GM06990 (cell line): ENCODE results near the gene ITGAL.

Source experiments
- DNase-seq: peaks from one replicate; pipeline ENCODE4 v3.0.0-alpha.2; 2011; ENCODE audit not compliant: insufficient read length; ENCODE audit errors: extremely low read depth
- H3K27me3 ChIP-seq: replicated peaks from 2 replicates; pipeline ENCODE4 v1.6.0; 2011; ENCODE audit warnings: low read length; ENCODE audit not compliant: control insufficient read depth, insufficient read depth
- H3K36me3 ChIP-seq: 2 replicates; pipeline ENCODE4 v1.5.1; 2011; ENCODE audit warnings: low read length; ENCODE audit not compliant: control insufficient read depth, insufficient read depth
- H3K4me3 ChIP-seq: replicated peaks from 2 replicates; pipeline ENCODE4 v1.5.1; 2011; ENCODE audit warnings: low read depth, mild to moderate bottlenecking, control low read depth, low read length
- TF ChIP-seq, protein P1 (sequence below): IDR thresholded peaks from 2 replicates; pipeline ENCODE4 v1.5.1; 2011; ENCODE audit warnings: low read length, control low read depth, mild to moderate bottlenecking, inconsistent platforms; ENCODE audit not compliant: insufficient read depth, poor library complexity, severe bottlenecking

Gene ITGAL

DNA sequence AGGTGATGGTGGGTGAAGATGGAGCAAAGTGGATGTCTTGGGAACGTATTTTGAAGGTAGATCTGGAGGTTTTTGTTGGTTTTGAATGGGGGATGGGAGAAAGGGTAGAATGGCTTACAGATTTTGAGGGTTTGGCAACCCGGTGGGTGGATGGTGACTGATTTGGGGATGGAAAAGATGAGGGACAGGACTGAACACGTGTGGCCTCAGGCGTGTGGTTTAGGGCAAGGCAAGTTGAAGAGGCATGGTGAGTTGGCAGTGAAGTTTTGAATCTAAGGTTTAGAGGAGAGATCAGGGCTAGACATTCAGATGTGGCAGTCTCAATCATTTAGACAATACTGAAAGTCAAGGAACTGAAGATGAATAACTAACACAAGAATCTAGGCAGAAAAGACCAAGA is 37.7 kb upstream of the ITGAL start:
- TF ChIP-seq, protein P1, sequence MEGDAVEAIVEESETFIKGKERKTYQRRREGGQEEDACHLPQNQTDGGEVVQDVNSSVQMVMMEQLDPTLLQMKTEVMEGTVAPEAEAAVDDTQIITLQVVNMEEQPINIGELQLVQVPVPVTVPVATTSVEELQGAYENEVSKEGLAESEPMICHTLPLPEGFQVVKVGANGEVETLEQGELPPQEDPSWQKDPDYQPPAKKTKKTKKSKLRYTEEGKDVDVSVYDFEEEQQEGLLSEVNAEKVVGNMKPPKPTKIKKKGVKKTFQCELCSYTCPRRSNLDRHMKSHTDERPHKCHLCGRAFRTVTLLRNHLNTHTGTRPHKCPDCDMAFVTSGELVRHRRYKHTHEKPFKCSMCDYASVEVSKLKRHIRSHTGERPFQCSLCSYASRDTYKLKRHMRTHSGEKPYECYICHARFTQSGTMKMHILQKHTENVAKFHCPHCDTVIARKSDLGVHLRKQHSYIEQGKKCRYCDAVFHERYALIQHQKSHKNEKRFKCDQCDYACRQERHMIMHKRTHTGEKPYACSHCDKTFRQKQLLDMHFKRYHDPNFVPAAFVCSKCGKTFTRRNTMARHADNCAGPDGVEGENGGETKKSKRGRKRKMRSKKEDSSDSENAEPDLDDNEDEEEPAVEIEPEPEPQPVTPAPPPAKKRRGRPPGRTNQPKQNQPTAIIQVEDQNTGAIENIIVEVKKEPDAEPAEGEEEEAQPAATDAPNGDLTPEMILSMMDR = no peak

DNA sequence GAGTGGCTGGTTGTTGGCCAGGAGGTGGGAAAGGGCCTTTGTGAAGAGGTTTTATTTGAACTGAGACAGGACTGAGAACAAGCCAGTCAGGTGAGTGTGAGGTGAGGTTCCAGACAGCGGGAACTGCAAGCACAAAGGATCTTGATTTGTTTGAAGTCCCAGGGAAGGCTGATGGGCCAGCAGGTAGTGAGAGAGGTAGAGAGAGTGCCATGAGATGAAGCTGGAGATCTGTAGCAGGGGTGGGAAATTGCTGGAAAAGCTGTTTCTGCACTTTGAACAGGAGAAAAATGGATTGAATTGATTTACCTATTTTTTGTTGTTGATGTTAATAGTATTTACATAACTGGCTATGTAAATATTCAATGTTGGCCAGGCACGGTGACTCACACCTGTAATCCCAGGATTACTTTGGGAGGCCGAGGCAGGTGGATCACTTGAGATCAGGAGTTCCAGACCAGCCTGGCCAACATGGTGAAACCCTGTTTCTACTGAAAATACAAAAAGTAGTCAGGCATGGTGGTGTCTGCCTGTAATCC is 35.0 kb upstream of the ITGAL start:
- H3K36me3 ChIP-seq = no peaks in the 10 kb centered on the region; the same call in 1 of the 2 replicates
- DNase-seq = no peak
- TF ChIP-seq, protein P1 = no peak
- H3K27me3 ChIP-seq = no peaks in the 10 kb centered on the region
- no peak overlapping the region for H3K4me3 ChIP-seq

More for the DNA sequence above, 37.7 kb upstream of the ITGAL start:
- Histone ChIP-seq H3K4me3 (no peak overlapping the region), H3K27me3 (no peaks in the 10 kb centered on the region), H3K36me3 (no peaks in the 10 kb centered on the region)
- no peak for DNase-seq

DNA sequence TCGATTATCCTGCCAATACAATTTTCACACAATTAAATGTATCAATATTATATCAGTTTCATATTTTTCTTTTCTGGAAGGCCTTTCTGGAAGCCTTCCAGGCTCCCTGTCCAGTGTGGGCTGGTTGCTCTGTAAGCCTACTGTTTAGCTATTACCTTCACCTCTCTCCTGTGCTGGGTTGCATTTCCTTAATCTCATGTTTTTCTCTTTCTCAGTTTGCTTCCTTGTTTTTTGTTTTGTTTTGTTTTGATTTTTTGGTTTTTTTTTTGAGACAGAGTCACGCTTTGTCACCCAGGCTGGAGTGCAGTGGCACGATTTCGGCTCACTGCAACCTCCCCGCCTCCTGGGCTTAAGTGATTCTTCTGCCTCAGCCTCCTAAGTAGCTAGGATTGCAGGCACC is 33.7 kb upstream of the ITGAL start:
- H3K36me3 ChIP-seq = peaks cover 1% of the 10 kb centered on the region
- DNase-seq = no peak
- H3K4me3 ChIP-seq = no peak overlapping the region
- TF ChIP-seq, protein P1 = no peak
- no peaks in the 10 kb centered on the region for H3K27me3 ChIP-seq

GRCh38 chr16:30439720-30440348 is 32.7 kb upstream of the ITGAL start:
- TF ChIP-seq, protein P1 = no peak
- Histone ChIP-seq H3K27me3 (no peaks in the 10 kb centered on the region), H3K36me3 (peaks cover 1% of the 10 kb centered on the region), H3K4me3 (no peak overlapping the region)
- DNase-seq = no peak

- no peak for DNase-seq
- H3K27me3 ChIP-seq = no peaks in the 10 kb centered on the region
- H3K36me3 ChIP-seq = peaks cover 1% of the 10 kb centered on the region
- TF ChIP-seq, protein P1 = no peak
- H3K4me3 ChIP-seq = no peak overlapping the region
Measured at GRCh38 chr16:30443631-30444030, 28.9 kb upstream of the ITGAL start.
